ENCODE data around the gene NRXN3. TPM values are rescaled to one million over a fixed set of nuclear protein-coding genes. Genes with fewer than 3 reads are reported as not detected.

Gene NRXN3
- total RNA-seq, 2 donors from 2014 or later = not detected

DNA sequence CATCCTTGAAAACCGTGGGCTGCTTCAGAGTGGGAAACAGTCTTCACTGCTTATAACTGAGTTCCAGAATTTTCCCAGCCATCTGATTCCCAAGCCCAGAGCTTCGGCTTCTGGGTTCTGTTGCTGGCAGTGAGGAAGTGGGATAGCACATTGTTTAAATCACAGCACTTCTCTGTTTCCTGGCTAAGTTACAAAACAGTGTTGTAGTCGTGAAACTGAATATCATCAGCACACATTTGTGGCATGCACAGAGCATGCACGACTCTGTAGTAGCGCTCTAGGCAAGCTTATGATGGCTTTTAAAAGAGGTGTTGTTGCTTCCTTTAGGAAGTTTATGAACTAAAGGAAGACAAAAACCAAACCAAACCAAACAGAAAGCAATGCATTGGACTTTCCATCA lies 1005.5 kb downstream of the NRXN3 start:
- Mint-ChIP-seq H3K36me3 (ENCODE audit: low read depth) (no peaks in the 10 kb centered on the region), H3K4me3 (no peak overlapping the region), H3K27ac (no peak overlapping the region), H3K4me1 (no peaks in the 10 kb centered on the region), H3K27me3 (no peaks in the 10 kb centered on the region)
- no peak for ATAC-seq
- H3K9me3 ChIP-seq (ENCODE audit: control insufficient read depth, low read length, poor library complexity, severe bottlenecking) = no peaks in the 10 kb centered on the region
- DNase-seq = no peak

DNA sequence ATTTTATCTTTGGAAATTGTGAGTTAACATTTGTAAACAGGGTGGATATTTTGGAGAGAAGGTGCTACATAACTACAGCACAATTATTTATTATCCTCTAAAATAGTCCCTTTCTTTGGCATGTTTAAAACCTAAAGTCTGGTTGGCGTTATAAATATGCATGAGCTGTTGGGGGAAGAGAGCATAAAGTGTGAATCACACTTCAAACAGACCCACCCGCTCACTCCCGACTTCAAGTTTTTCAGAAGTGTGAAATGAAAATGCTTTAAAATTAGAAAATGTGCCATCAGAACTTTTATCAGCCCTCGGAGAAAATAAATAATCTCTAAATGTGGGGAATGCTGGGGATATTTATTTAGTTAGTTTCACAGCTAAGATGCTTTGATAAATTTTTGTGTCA lies 1006.9 kb downstream of the NRXN3 start:
- Mint-ChIP-seq H3K36me3 (ENCODE audit: low read depth) (no peaks in the 10 kb centered on the region), H3K27me3 (no peaks in the 10 kb centered on the region), H3K4me3 (no peak overlapping the region), H3K4me1 (no peaks in the 10 kb centered on the region), H3K27ac (no peak overlapping the region)
- DNase-seq = no peak
- no peaks in the 10 kb centered on the region for H3K9me3 ChIP-seq (ENCODE audit: control insufficient read depth, low read length, poor library complexity, severe bottlenecking)
- no peak for ATAC-seq

DNA sequence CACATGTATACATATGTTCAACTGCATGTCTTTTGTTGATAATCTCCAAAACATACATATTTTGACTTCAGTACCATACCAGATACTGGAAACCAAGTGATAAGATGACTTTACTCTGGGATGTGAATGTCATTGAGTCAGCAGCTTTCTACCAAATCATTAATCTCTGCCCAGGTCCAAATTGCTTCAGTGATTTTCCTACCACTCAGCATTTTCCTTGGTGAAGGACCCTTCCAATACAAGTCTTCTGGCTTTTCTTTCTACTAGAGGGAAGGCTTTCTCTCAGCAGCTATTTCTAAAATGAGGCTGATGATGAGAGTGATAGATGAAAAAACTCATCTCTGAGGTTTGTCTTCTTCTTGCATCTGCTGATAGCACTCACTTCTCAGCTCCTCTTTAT lies 1008.5 kb downstream of the NRXN3 start:
- H3K36me3 Mint-ChIP-seq (ENCODE audit: low read depth) = no peaks in the 10 kb centered on the region
- H3K27me3 Mint-ChIP-seq = no peaks in the 10 kb centered on the region
- ATAC-seq (no peak), DNase-seq (no peak)
- H3K27ac Mint-ChIP-seq = no peak overlapping the region
- no peaks in the 10 kb centered on the region for H3K4me1 Mint-ChIP-seq
- H3K4me3 Mint-ChIP-seq = no peak overlapping the region
- H3K9me3 ChIP-seq (ENCODE audit: control insufficient read depth, low read length, poor library complexity, severe bottlenecking) = no peaks in the 10 kb centered on the region

DNA sequence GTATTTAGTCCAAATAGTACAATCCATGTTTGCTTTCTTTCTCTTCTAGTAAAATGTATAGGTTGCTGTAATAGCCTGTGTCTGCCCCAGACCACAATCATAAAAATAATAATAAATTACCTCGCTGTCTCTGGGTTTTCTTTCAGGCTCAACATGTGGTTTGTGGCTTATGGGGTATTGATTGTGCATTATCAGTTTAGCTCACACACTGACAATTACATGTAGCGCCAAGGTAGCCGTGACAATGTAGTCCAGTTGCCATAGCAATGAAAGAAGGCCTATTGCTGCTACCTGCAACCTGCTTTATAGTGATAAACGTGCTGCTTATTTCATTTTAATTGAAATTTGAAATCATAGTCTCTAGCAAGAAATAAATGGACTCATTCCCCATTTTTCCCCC lies 1009.8 kb downstream of the NRXN3 start:
- H3K4me1 Mint-ChIP-seq = no peaks in the 10 kb centered on the region
- H3K27ac Mint-ChIP-seq = no peak overlapping the region
- H3K9me3 ChIP-seq (ENCODE audit: control insufficient read depth, low read length, poor library complexity, severe bottlenecking) = no peaks in the 10 kb centered on the region
- H3K36me3 Mint-ChIP-seq (ENCODE audit: low read depth) = no peaks in the 10 kb centered on the region
- H3K27me3 Mint-ChIP-seq = no peaks in the 10 kb centered on the region
- ATAC-seq = no peak
- no peak for DNase-seq
- H3K4me3 Mint-ChIP-seq = no peak overlapping the region

DNA sequence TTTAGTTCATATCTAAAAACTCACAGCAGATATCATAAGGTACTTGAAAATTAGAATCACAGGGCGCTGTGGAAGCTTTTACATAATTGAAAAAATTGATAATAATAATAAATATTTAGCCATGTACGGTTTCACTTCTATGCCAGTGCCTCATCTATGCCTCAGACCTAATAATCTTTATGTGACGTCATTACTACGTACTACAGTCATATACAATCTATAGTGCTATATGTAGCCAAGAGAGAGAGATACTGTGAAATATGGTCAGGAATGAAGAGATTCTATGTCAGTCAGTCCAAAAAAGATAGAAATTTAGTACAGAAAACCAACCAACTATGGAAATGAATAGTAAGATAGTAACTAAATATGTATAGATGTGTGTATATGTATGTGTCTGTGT lies 1010.5 kb downstream of the NRXN3 start:
- H3K4me1 Mint-ChIP-seq = no peaks in the 10 kb centered on the region
- H3K27ac Mint-ChIP-seq = no peak overlapping the region
- DNase-seq = no peak
- H3K36me3 Mint-ChIP-seq (ENCODE audit: low read depth) = no peaks in the 10 kb centered on the region
- ATAC-seq = no peak
- no peaks in the 10 kb centered on the region for H3K9me3 ChIP-seq (ENCODE audit: control insufficient read depth, low read length, poor library complexity, severe bottlenecking)
- no peaks in the 10 kb centered on the region for H3K27me3 Mint-ChIP-seq
- H3K4me3 Mint-ChIP-seq = no peak overlapping the region

- no peak overlapping the region for H3K27ac Mint-ChIP-seq
- DNase-seq (no peak), ATAC-seq (no peak)
- H3K27me3 Mint-ChIP-seq = no peaks in the 10 kb centered on the region
- H3K9me3 ChIP-seq (ENCODE audit: control insufficient read depth, low read length, poor library complexity, severe bottlenecking) = no peaks in the 10 kb centered on the region
- H3K36me3 Mint-ChIP-seq (ENCODE audit: low read depth) = no peaks in the 10 kb centered on the region
- H3K4me1 Mint-ChIP-seq = no peaks in the 10 kb centered on the region
- no peak overlapping the region for H3K4me3 Mint-ChIP-seq
Measured at GRCh38 chr14:79186523-79186922, 1016.4 kb downstream of the NRXN3 start.

DNA sequence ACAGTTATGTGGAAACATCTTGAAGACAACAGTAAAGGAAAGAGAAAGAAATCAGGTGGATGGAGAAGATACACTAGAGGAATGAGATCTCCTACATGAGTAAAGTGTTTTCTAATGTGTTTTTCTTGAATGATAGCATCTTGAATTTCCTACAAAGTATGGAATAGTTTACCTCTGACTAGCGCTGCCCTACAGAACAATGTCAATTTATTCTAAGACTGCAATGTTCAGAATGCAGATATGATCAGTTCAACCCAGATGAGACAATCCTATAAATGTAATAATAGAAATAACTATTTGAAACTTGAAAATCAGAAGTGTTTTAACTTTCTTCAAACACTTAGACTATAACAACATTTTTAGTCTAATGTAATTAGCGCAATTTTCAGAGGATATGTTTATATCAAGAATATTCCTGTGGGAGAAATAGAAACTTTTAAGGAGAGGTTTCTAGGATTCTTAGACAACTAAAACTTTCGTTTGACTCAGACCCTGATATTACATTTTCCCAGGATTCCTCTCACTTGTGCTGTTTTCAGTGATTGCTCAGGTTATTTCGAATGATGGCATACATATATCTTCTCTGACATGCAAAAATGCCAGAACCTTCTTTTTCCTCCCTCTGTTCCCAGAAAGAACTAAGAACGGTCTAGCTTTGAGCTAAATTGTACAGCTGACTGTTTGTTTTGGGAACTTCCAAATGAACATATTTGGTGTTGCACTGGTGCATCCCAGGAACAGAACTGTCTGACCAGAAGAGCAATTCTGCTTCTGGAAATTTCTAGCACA lies 1023.7 kb downstream of the NRXN3 start:
- ATAC-seq (no peak), DNase-seq (no peak)
- Mint-ChIP-seq H3K27ac (no peak overlapping the region), H3K36me3 (ENCODE audit: low read depth) (no peaks in the 10 kb centered on the region), H3K4me3 (no peak overlapping the region), H3K27me3 (no peaks in the 10 kb centered on the region), H3K4me1 (no peaks in the 10 kb centered on the region)
- H3K9me3 ChIP-seq (ENCODE audit: control insufficient read depth, low read length, poor library complexity, severe bottlenecking) = no peaks in the 10 kb centered on the region

DNA sequence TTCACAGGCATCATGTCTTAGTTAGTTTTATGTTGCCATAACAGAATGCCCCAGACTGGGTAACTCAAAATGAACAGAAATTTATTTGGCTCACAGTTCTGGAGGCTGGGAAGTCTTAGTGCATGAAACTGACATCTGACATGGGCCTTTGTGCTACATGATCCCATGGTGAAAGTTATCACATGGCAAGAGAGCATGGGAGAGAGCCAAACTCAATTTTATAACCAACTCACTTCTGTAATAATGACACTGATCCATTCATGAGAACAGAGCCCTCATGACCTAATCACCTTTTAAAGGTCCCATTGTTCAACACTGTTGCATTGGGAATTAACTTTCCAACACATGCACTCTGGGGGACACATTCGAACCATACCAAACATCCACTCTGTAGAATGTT lies 1026.0 kb downstream of the NRXN3 start:
- ATAC-seq (no peak), DNase-seq (no peak)
- Mint-ChIP-seq H3K27me3 (no peaks in the 10 kb centered on the region), H3K36me3 (ENCODE audit: low read depth) (no peaks in the 10 kb centered on the region), H3K27ac (no peak overlapping the region), H3K4me3 (no peak overlapping the region), H3K4me1 (no peaks in the 10 kb centered on the region)
- H3K9me3 ChIP-seq (ENCODE audit: control insufficient read depth, low read length, poor library complexity, severe bottlenecking) = no peaks in the 10 kb centered on the region

DNA sequence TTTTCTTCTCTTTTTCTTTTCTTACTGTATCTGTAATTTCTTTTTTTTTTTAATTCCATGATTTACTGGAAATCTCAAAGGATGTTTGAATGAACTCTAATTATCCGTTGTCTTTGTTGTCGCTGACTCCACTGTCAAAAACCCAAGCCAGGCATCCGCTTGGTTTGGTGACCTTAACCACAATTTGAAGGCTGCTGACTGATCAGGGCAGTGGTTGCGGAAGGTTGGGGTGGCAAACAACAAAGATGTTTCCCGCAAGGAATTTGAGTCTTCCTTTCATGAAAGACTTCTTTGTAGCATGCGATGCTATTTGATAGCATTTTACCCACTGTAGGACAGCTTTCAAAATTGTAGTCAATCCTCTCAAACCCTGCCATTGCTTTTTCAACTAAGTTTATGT lies 1027.3 kb downstream of the NRXN3 start:
- no peak for DNase-seq
- no peak overlapping the region for H3K4me3 Mint-ChIP-seq
- no peaks in the 10 kb centered on the region for H3K36me3 Mint-ChIP-seq (ENCODE audit: low read depth)
- ATAC-seq = no peak
- no peaks in the 10 kb centered on the region for H3K27me3 Mint-ChIP-seq
- no peaks in the 10 kb centered on the region for H3K9me3 ChIP-seq (ENCODE audit: control insufficient read depth, low read length, poor library complexity, severe bottlenecking)
- no peaks in the 10 kb centered on the region for H3K4me1 Mint-ChIP-seq
- H3K27ac Mint-ChIP-seq = no peak overlapping the region

- H3K27me3 Mint-ChIP-seq = no peaks in the 10 kb centered on the region
- no peaks in the 10 kb centered on the region for H3K36me3 Mint-ChIP-seq (ENCODE audit: low read depth)
- H3K4me1 Mint-ChIP-seq = no peaks in the 10 kb centered on the region
- H3K4me3 Mint-ChIP-seq = no peak overlapping the region
- no peak for ATAC-seq
- no peak overlapping the region for H3K27ac Mint-ChIP-seq
- no peak for DNase-seq
- H3K9me3 ChIP-seq (ENCODE audit: control insufficient read depth, low read length, poor library complexity, severe bottlenecking) = no peaks in the 10 kb centered on the region
Measured at GRCh38 chr14:79199217-79199616, 1029.0 kb downstream of the NRXN3 start.

GRCh38 chr14:79201564-79202207 lies 1031.5 kb downstream of the NRXN3 start:
- Mint-ChIP-seq H3K27me3 (no peaks in the 10 kb centered on the region), H3K4me3 (no peak overlapping the region), H3K27ac (no peak overlapping the region), H3K36me3 (ENCODE audit: low read depth) (no peaks in the 10 kb centered on the region), H3K4me1 (no peaks in the 10 kb centered on the region)
- no peaks in the 10 kb centered on the region for H3K9me3 ChIP-seq (ENCODE audit: control insufficient read depth, low read length, poor library complexity, severe bottlenecking)
- no peak for DNase-seq
- ATAC-seq = no peak

DNA sequence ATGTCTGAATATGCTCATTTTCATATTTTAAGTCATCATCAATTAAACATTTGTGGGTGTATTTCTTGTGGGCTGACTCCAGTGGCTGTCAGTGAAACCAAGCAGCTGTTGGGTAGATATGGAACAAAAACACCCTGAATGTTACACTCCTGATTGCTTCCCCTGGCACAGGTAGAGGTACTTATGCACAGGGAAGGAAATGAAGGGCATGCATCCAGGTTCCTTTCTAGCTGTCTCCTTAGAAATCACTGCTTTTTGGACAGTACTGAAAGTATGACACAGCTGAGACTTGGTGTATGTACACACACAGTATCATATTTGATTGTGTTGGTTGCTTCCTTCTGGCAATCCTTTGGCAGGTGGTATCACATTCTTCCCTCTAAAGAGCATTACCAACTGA lies 1034.4 kb downstream of the NRXN3 start:
- no peaks in the 10 kb centered on the region for H3K4me1 Mint-ChIP-seq
- no peak for DNase-seq
- H3K27ac Mint-ChIP-seq = no peak overlapping the region
- no peaks in the 10 kb centered on the region for H3K9me3 ChIP-seq (ENCODE audit: control insufficient read depth, low read length, poor library complexity, severe bottlenecking)
- ATAC-seq = no peak
- no peaks in the 10 kb centered on the region for H3K27me3 Mint-ChIP-seq
- no peak overlapping the region for H3K4me3 Mint-ChIP-seq
- no peaks in the 10 kb centered on the region for H3K36me3 Mint-ChIP-seq (ENCODE audit: low read depth)

DNA sequence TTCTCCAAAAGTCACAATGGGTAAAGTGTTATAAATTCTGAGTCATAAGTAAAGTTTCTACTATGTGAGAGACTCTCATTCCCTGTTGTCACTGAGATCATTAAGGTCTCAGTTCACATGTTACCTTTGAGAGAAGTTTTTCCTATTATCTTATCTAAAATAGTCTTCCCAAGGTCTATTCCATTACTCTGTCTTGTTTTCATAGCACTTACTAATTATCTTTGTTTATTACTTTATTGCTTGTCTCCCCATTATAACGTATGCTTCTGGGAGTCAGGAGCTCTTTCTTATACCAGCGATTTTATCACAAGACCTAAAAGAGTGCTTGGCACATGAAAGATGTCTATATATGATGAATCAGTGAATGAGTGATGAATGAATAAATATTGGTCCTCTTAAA lies 1039.2 kb downstream of the NRXN3 start:
- no peaks in the 10 kb centered on the region for H3K4me1 Mint-ChIP-seq
- ATAC-seq (no peak), DNase-seq (no peak)
- no peak overlapping the region for H3K4me3 Mint-ChIP-seq
- no peaks in the 10 kb centered on the region for H3K9me3 ChIP-seq (ENCODE audit: control insufficient read depth, low read length, poor library complexity, severe bottlenecking)
- no peak overlapping the region for H3K27ac Mint-ChIP-seq
- no peaks in the 10 kb centered on the region for H3K27me3 Mint-ChIP-seq
- H3K36me3 Mint-ChIP-seq (ENCODE audit: low read depth) = no peaks in the 10 kb centered on the region

GRCh38 chr14:79225815-79226214 lies 1055.6 kb downstream of the NRXN3 start:
- Mint-ChIP-seq H3K27me3 (no peaks in the 10 kb centered on the region), H3K4me1 (no peaks in the 10 kb centered on the region)

More at GRCh38 chr14:79225815-79226214, 1055.6 kb downstream of the NRXN3 start:
- ATAC-seq = no peak
- no peak overlapping the region for H3K4me3 Mint-ChIP-seq
- H3K27ac Mint-ChIP-seq = no peak overlapping the region
- H3K9me3 ChIP-seq (ENCODE audit: control insufficient read depth, low read length, poor library complexity, severe bottlenecking) = no peaks in the 10 kb centered on the region
- no peaks in the 10 kb centered on the region for H3K36me3 Mint-ChIP-seq (ENCODE audit: low read depth)
- no peak for DNase-seq
